ENCODE data around the gene IL17RB. TPM values are rescaled to one million over a fixed set of nuclear protein-coding genes. Genes with fewer than 3 reads are reported as not detected.

IL17RB gene
- total RNA-seq, 1 donor from 2014 or later: 11.1 TPM

DNA sequence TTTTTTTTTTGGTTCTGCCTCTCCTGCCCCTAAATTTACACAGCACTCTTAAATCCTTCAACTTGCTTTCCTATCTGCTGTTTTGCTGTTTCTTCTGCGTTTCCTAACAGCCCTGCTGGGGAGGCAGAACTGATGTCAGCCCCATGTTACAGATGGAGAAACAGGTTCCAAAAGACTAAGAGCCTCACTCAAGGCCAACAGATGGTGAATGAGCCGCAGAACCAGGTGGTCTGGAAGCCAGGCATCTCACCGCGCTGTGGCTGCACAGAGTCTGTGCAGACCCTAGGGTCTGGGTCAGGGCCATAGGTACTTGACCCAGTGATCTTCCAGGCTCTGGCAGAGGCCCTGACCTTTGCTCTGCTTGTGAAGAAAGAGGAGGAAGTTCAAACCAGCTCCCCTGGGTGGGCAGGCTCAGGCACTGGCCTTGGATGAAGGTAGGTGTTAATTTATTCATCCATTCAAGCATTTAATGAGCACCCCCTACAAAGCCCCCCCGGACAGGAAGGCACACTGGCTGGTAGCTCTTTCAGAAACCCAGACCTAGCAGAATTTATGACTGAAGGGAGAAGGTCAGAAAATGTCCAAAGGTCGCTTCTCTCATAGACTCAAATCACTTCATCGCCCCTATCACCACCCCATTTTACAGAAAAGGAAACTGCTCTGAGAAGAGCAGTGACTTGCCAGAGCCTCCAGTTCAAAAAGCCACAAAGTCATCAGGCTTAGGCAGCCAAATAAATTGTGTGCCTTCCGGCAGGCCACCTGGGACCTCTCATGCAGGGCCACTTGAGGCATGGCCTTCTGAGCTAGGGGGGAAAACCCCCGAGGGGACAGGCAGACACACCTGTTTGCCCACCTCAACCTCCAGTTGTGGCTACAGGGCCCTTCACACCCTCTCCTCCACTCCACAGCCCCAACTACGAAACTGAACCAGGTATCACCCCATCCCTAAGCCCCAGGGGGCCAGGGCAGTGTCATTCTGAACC lies 2.9 kb upstream of the IL17RB start:
- peaks cover 4% of the 10 kb centered on the region for H3K36me3 Mint-ChIP-seq (ENCODE audit: insufficient read depth)
- H3K4me1 Mint-ChIP-seq (ENCODE audit: low read depth): peaks cover 33% of the 10 kb centered on the region
- TF ChIP-seq, protein P1, sequence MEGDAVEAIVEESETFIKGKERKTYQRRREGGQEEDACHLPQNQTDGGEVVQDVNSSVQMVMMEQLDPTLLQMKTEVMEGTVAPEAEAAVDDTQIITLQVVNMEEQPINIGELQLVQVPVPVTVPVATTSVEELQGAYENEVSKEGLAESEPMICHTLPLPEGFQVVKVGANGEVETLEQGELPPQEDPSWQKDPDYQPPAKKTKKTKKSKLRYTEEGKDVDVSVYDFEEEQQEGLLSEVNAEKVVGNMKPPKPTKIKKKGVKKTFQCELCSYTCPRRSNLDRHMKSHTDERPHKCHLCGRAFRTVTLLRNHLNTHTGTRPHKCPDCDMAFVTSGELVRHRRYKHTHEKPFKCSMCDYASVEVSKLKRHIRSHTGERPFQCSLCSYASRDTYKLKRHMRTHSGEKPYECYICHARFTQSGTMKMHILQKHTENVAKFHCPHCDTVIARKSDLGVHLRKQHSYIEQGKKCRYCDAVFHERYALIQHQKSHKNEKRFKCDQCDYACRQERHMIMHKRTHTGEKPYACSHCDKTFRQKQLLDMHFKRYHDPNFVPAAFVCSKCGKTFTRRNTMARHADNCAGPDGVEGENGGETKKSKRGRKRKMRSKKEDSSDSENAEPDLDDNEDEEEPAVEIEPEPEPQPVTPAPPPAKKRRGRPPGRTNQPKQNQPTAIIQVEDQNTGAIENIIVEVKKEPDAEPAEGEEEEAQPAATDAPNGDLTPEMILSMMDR (IDR thresholded peaks at IDR 0.05; ENCODE audit: unreplicated experiment): no peak
- DNase-seq (ENCODE audit: low spot score, unreplicated experiment): no peak
- H3K27ac Mint-ChIP-seq: peak overlapping the region; percentile 94
- peak overlapping the region; percentile 25 for H3K4me3 Mint-ChIP-seq (ENCODE audit: low read depth)
- no peaks in the 10 kb centered on the region for H3K9me3 Mint-ChIP-seq (ENCODE audit: low read depth)
- peaks cover 5% of the 10 kb centered on the region for H3K27me3 Mint-ChIP-seq

- TF ChIP-seq, protein P1 (IDR thresholded peaks at IDR 0.05; ENCODE audit: unreplicated experiment): no peak
- peaks cover 33% of the 10 kb centered on the region for H3K4me1 Mint-ChIP-seq (ENCODE audit: low read depth)
- H3K9me3 Mint-ChIP-seq (ENCODE audit: low read depth): no peaks in the 10 kb centered on the region
- H3K4me3 Mint-ChIP-seq (ENCODE audit: low read depth): peak overlapping the region; percentile 76
- peaks cover 2% of the 10 kb centered on the region for H3K36me3 Mint-ChIP-seq (ENCODE audit: insufficient read depth)
- H3K27me3 Mint-ChIP-seq: peaks cover 9% of the 10 kb centered on the region
- no peak for DNase-seq (ENCODE audit: low spot score, unreplicated experiment)
- H3K27ac Mint-ChIP-seq: peak overlapping the region; percentile 94
Measured at GRCh38 chr3:53844262-53845102, 1.9 kb upstream of the IL17RB start.

DNA sequence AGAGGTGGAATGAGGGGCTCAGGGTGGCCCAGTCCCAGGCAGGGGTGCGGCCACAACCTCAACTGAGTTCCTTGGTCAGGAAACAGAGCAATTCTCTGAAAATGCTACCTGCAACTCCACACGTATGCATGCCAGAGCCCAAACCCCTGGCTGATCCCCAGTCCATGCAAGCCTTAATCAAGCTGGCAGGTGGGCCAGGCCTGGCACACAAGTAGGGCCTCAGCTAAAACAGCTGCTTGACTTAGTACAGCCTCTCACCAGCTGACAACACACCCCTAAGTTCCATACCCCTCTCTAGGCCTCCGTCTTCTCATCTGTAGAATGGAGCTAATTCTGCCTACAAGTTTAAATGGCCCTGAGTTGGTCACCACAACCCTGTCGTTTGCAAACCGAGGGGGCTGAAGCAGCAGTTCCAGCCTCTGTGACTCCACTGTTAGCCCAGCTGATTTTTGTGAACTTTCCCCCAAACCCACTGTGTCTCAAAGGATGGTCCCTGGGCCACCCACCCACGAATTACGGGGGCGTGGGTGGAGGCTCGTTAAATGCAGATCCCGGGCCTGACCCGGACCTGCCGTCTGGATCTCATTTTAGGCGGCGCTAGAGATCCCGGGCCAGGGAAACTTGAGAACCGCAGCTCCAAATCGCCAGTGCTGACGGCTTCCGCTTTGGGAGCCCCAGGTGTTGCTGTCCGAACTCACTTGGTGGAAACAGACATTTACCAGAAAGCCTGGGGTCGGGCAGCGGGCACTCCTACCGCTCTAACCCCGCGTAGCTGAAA lies 1.1 kb upstream of the IL17RB start:
- TF ChIP-seq, protein P1 (IDR thresholded peaks at IDR 0.05; ENCODE audit: unreplicated experiment): peak; percentile 47
- Mint-ChIP-seq H3K27ac (peak overlapping the region; percentile 88), H3K36me3 (ENCODE audit: insufficient read depth) (no peaks in the 10 kb centered on the region), H3K9me3 (ENCODE audit: low read depth) (no peaks in the 10 kb centered on the region), H3K4me3 (ENCODE audit: low read depth) (peak overlapping the region; percentile 76), H3K4me1 (ENCODE audit: low read depth) (peaks cover 33% of the 10 kb centered on the region), H3K27me3 (peaks cover 9% of the 10 kb centered on the region)
- no peak for DNase-seq (ENCODE audit: low spot score, unreplicated experiment)

- peak; percentile 26 for DNase-seq (ENCODE audit: low spot score, unreplicated experiment)
- H3K4me1 Mint-ChIP-seq (ENCODE audit: low read depth): peaks cover 33% of the 10 kb centered on the region
- no peaks in the 10 kb centered on the region for H3K36me3 Mint-ChIP-seq (ENCODE audit: insufficient read depth)
- peak overlapping the region; percentile 88 for H3K27ac Mint-ChIP-seq
- H3K27me3 Mint-ChIP-seq: peaks cover 9% of the 10 kb centered on the region
- no peaks in the 10 kb centered on the region for H3K9me3 Mint-ChIP-seq (ENCODE audit: low read depth)
- peak overlapping the region; percentile 76 for H3K4me3 Mint-ChIP-seq (ENCODE audit: low read depth)
- TF ChIP-seq, protein P1 (IDR thresholded peaks at IDR 0.05; ENCODE audit: unreplicated experiment): peak; percentile 11
Measured at GRCh38 chr3:53845881-53846133, 561 bp upstream of the IL17RB start.

GRCh38 chr3:53846851-53847155 lies 435 bp downstream of the IL17RB start:
- Mint-ChIP-seq H3K36me3 (ENCODE audit: insufficient read depth) (peaks cover 2% of the 10 kb centered on the region), H3K27ac (peak overlapping the region; percentile 48), H3K27me3 (peaks cover 9% of the 10 kb centered on the region), H3K9me3 (ENCODE audit: low read depth) (no peaks in the 10 kb centered on the region), H3K4me1 (ENCODE audit: low read depth) (peaks cover 31% of the 10 kb centered on the region), H3K4me3 (ENCODE audit: low read depth) (peak overlapping the region; percentile 75)
- DNase-seq (ENCODE audit: low spot score, unreplicated experiment): no peak
- TF ChIP-seq, protein P1 (IDR thresholded peaks at IDR 0.05; ENCODE audit: unreplicated experiment): no peak
